Tongue (tissue), 2 donors: ENCODE results near the gene TOB2. TPM values are rescaled to one million over a fixed set of nuclear protein-coding genes. Genes with fewer than 3 reads are reported as not detected.

Experiments used
- DNase-seq: peaks from one replicate; pipeline ENCODE4 v3.0.0-alpha.2; 2015
- total RNA-seq: library from RNA; depleted of rRNA; stranded (reverse); fragments of >200 nt; gene quantifications from one replicate; pipeline ENCODE4 v1.2.3, GENCODE V29; 2014

The TOB2 gene
- 46.2 TPM for total RNA-seq

DNA sequence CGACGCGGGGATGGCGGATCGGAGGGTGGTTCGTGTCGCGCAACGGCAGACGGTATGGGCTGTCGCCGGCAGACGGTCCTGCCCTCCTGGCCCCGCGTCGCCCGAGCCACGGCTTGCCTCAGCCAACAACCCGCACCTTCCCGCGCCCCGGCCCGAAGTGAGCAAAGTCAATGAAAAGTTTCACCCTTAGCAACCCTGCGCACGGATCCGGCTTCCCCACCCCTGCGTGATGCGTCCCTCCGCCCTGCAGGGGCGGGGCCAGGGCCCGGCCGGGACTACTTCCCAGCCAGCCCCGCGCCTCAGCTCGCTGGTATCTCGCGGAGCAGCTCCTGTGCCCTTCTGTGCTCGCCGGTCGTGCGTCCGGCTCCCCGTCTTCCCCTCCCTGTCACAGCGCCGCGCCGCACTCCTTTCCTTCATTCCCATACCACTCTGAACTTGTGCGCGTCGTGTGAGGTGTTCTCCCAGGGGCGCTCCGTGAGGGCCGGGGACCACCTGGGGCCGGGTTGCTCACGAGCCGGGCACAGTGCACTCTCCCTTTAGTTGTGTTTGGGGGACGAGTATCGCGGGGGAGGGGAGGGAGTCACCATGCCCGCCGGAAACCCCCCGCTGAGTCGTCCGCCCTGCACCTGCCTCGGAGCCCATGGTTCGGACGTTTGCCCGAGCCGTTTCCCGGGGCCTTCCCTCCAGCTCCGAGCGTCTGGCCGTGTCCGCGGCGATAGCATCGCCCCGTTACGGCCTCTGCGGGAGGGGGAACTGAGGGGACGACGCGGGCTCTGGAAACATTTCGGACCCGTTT lies at the start of gene TOB2:
Gene TOB2 (minus strand): TSS at position 163 of the 796 bp plus-strand sequence. CDS start 9,456 bp downstream, outside the sequence.
- peak; percentile 98 for DNase-seq

GRCh38 chr22:41491374-41492100 lies 44.9 kb upstream of the TOB2 start:
- DNase-seq = peak; percentile 27

GRCh38 chr22:41488596-41489385 lies 42.2 kb upstream of the TOB2 start:
- DNase-seq = no peak

DNA sequence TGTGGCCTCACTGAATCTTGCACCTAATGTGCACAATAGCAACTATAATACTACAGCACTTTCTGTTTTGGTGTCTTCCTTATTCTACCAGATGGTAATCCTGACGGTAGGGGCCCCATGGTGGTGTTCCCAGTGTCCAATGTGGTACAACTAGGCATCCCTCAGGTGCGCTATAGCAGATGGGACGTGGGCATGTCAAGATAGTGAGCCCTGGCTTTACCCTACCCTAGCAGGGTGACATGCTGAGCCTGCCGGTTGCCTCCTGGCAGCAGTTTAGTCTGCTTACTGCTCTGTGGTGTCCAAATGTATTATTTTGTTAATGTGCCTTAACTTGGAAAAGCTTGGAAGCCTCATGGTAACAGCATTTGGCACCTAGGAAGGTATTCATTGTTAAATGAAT lies 41.5 kb upstream of the TOB2 start:
- no peak for DNase-seq

DNA sequence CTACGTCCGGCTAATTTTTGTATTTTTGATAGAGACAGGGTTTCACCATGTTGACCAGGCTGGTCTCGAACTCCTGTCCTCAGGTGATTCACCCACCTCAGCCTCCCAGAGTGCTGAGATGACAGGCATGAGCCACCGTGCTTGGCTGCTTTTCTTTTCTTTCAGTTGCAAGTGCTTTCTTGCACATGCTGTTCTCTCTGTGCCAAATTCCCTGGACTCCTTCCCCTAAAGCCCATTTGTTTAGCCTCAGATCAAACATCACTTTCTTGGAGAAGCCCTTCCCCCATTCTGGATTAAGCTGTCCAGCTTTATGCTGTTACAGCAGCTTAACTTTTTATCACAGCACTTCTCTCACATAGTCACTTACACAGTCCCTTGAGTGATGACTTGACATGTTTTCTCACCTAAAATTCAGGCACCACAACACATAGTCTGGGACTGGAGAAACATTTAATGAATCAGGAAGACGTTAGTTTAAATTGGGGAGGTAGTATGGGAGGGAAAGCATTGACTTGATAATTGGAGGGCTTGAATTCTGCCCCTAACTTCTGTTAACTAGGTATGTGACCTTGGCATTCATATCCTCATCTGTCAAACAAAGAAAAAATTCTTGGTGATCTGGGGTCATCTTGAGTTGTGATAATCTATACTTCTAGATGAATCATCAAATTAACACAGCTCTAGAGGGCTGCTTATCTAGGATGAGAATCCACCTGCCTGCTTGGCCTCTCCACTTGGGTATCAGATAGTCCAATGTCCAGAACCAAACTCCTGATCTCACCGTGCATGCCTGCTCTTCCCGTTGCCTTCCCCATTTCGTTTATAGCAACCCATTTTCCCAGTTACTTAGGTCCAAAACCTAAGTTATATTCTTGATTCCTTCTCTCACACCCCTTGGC lies 40.7 kb upstream of the TOB2 start:
- no peak for DNase-seq

DNA sequence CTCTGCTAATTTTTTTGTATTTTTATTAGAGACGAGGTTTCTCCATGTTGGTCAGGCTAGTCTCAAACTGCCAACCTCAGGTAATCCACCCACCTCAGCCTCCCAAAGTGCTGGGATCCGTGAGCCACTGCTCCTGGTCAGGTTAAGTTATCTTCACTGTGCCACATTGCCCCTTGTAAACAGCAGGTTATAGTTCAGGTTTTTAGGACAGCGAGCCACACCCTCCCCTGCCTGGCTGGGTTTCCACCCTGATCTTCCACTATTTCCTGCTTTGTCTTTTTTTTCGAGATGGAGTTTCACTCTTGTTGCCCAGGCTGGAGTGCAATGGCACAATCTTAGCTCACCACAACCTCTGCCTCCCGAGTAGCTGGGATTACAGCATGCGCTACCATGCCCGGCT lies 38.4 kb upstream of the TOB2 start:
- no peak for DNase-seq

GRCh38 chr22:41482319-41482935 lies 35.8 kb upstream of the TOB2 start:
- DNase-seq = no peak

- no peak for DNase-seq
Measured at GRCh38 chr22:41481925-41482318, 35.3 kb upstream of the TOB2 start.

DNA sequence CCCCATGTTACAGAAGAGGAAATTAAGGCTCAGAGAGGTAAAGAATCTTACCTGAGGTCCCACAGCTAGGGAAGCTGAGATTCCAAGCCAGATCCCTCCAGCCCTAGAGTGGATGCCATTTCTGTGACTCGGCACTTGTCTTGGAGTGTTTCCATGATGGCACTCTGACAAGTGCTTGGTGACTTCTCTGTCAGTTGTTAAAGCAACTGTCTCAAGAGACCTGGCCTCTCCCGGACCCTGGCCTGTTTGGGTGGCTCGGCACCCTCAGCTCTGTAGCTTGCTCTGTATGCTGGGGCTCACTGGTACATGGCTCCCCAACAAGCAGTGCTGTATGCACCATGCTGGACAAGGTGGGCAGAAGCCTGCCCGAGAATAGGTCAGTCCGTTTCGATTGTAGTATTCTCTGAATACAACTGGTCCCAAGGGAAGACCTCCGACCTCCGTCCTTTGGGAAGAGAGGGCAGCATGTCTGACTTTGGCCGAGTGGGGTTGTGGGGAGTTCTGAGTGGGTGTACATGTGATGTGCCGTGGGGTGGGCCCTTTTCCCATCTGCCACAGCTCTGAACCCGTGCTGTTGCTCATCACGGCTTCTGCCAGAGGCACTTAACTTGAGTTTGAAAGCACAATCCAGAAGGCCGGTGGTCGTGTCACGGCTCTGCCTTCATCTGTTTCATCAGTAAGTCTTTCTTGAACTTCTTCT lies 34.7 kb upstream of the TOB2 start:
- peak; percentile 20 for DNase-seq

- peak; percentile 23 for DNase-seq
Measured at GRCh38 chr22:41480397-41480735, 33.8 kb upstream of the TOB2 start.

- DNase-seq = peak; percentile 33
Measured at GRCh38 chr22:41479671-41480396, 33.2 kb upstream of the TOB2 start.

- DNase-seq = no peak
Measured at GRCh38 chr22:41478891-41479521, 32.4 kb upstream of the TOB2 start.

DNA sequence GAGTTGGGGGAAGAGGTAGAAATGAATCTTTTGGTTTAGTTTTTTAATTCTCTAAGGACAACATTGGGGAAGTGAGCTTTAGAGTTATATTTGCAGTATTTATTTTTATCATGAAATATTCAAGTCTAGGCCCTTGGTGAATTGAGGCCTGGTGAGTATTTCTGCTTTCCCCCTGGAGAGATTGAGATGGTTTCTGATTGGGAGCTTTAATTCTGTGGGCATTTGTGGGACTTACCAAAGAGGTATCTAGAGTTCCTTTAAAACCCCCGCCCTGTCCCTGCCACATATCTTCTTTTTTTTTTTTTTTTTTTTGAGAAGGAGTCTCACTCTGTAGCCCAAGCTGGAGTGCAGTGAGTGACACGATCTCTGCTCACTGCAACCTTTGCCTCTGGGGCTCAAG lies 31.9 kb upstream of the TOB2 start:
- no peak for DNase-seq

- DNase-seq = no peak
Measured at GRCh38 chr22:41474872-41475451, 28.4 kb upstream of the TOB2 start.

DNA sequence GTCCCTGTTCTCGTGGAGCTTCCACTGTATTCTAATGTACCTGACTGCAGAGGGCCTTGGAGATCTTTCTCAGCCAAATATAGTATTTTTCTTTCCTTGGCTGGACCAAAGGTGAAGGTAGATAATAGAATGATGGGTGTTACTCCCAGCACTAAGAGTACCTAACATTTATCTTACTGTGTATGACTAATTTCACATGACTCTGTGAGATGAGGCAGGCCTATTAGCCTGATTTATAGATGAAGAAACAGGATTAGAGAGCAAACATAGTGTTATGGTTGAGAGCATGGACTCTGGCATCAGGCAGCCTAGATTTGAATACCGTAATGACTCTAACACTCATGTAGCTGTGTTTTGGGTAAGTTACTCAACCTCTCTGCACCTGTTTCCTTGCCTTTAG lies 25.0 kb upstream of the TOB2 start:
- DNase-seq = no peak

DNA sequence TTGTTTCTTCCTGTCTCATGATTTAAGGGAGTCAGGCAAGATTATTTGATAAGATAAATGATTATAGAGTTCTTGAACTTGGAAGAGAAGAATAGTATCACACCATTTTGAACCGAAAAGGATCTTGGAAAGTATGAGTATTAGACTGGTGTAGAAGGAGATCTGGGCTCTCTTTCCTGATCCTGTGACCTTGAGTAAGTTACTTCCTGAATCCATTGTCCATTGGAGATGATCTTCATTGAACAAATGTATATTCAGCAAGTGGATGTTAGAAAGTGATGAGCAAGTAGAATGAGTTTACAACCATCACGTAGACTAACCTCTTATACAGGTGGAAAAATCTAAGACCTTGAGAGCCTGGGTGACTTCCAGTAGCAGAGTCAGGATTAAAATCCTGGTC lies 24.3 kb upstream of the TOB2 start:
- DNase-seq = no peak

DNA sequence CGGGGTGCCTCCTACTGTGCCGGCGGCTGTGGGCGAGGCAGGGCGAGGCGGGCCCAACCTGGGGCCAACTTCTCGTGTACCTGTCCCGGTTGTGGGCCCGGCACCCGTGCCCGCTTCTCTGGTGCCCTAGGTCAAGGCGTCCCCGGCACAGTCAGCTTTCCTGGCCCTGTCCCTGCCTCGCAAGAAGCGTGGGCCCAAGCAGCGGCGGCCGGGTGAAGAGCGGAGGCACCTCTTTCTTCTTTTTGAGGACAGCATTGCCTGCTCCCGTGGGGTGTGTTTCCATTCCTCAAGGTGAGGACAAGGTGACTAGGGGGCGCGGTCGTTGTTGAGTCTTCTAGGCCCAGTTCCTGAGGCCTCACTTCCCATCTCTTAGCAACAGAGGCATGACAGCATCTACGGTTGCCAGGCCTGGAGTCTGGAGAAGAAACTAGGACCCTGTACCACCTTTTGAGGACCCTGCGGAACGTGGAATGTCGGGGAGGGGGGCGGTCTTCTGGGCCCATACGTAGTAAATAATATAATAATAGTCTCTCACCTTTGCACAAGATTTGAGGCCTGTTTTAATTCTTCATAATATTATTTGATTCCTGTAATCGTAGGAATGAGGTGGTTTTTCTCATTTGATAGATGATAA lies 22.7 kb upstream of the TOB2 start:
- no peak for DNase-seq

DNA sequence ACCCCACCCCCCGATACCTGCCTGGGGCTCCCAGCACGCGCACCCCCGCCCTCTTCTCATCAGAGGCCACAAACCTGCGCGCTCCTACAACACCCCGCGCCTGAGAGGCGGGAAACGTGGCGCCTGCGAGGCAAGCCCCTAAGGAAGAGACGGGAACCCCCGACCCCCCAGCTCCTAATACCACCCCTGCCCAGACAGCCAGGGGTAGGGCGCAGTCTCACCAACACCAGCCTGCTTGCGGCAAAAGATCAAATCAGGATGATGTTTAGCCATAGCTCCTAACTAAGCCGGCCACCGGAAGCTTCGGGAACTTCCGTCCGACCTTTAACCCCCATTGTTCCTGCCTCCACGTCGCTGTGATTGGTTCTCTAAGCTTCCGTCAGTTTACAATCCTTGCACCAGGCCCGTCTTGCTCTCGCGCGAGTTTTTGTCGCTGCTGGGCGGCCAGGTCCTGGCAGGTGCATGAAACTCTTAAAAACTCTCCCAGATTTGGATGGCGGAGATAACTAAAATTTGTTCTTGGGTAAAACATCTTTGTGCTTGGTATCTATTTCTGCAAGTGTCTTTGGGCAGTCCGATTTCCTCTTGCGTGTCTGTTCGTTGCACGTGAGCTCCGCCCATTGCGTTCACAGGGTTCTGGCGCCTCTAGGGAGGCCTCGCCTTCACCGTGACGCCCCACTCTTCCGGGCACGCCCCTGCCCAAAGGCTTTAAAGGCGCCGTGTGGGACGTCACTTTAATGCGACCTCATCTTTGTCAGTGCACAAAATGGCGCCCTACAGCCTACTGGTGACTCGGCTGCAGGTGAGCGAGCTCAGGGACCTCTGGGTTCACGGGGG lies 22.0 kb upstream of the TOB2 start, which contains the start of the genes ACO2 and PHF5A:
Gene ACO2 (plus strand): TSS at position 737 of the 837 bp plus-strand sequence. CDS start 30 bp downstream, at position 767.
Gene PHF5A (minus strand): TSS at position 312 of the 837 bp plus-strand sequence. CDS start 39 bp downstream, at position 273.
- peak; percentile 99 for DNase-seq
